HG03280 (cell line): ENCODE measurements around the gene CUBN.

Source experiments
- ATAC-seq: cut with Tn5 transposase; IDR thresholded peaks from one replicate; pipeline ENCODE4 v1.9.1; 2021; ENCODE audit warnings: mild to moderate bottlenecking, moderate library complexity; ENCODE audit not compliant: unreplicated experiment

The CUBN gene

GRCh38 chr10:16891375-16892313, 238.0 kb downstream of the CUBN start:
- ATAC-seq: no peak

GRCh38 chr10:16890691-16891090, 238.9 kb downstream of the CUBN start:
- no peak for ATAC-seq

GRCh38 chr10:16887565-16887964, 242.0 kb downstream of the CUBN start:
- ATAC-seq: no peak

GRCh38 chr10:16886031-16886430, 243.6 kb downstream of the CUBN start:
- ATAC-seq: no peak

GRCh38 chr10:16884497-16884896, 245.1 kb downstream of the CUBN start:
- no peak for ATAC-seq

- ATAC-seq: no peak
These were observed 246.5 kb downstream of the CUBN start for GRCh38 chr10:16883084-16883483.

GRCh38 chr10:16870331-16870730, 259.3 kb downstream of the CUBN start:
- no peak for ATAC-seq

GRCh38 chr10:16867990-16868389, 261.6 kb downstream of the CUBN start:
- ATAC-seq: no peak

- no peak for ATAC-seq
These were observed 262.1 kb downstream of the CUBN start for GRCh38 chr10:16867556-16867955.

GRCh38 chr10:16866541-16867275, 262.9 kb downstream of the CUBN start:
- ATAC-seq: no peak

GRCh38 chr10:16865766-16866165, 263.8 kb downstream of the CUBN start:
- ATAC-seq: no peak

- no peak for ATAC-seq
These were observed 265.8 kb downstream of the CUBN start for GRCh38 chr10:16863766-16864165.

- ATAC-seq: no peak
These were observed 272.2 kb downstream of the CUBN start for GRCh38 chr10:16857419-16857818.

GRCh38 chr10:16856567-16856966, 273.0 kb downstream of the CUBN start:
- ATAC-seq: no peak

GRCh38 chr10:16856092-16856491, 273.5 kb downstream of the CUBN start:
- no peak for ATAC-seq

GRCh38 chr10:16854623-16855022, 275.0 kb downstream of the CUBN start:
- no peak for ATAC-seq

GRCh38 chr10:16853809-16854208, 275.8 kb downstream of the CUBN start:
- no peak for ATAC-seq

GRCh38 chr10:16853201-16853600, 276.4 kb downstream of the CUBN start:
- no peak for ATAC-seq

GRCh38 chr10:16852624-16853023, 277.0 kb downstream of the CUBN start:
- no peak for ATAC-seq

- ATAC-seq: no peak
These were observed 281.0 kb downstream of the CUBN start for GRCh38 chr10:16848562-16849154.

GRCh38 chr10:16847644-16848043, 282.0 kb downstream of the CUBN start:
- ATAC-seq: no peak

- no peak for ATAC-seq
These were observed 284.4 kb downstream of the CUBN start for GRCh38 chr10:16845248-16845647.
